ENCODE results near the gene PHACTR4. TPM values are rescaled to one million over a fixed set of nuclear protein-coding genes. Genes with fewer than 3 reads are reported as not detected.

Gene PHACTR4
- total RNA-seq, result 3.9 and 4.9 TPM in 2 replicates

DNA sequence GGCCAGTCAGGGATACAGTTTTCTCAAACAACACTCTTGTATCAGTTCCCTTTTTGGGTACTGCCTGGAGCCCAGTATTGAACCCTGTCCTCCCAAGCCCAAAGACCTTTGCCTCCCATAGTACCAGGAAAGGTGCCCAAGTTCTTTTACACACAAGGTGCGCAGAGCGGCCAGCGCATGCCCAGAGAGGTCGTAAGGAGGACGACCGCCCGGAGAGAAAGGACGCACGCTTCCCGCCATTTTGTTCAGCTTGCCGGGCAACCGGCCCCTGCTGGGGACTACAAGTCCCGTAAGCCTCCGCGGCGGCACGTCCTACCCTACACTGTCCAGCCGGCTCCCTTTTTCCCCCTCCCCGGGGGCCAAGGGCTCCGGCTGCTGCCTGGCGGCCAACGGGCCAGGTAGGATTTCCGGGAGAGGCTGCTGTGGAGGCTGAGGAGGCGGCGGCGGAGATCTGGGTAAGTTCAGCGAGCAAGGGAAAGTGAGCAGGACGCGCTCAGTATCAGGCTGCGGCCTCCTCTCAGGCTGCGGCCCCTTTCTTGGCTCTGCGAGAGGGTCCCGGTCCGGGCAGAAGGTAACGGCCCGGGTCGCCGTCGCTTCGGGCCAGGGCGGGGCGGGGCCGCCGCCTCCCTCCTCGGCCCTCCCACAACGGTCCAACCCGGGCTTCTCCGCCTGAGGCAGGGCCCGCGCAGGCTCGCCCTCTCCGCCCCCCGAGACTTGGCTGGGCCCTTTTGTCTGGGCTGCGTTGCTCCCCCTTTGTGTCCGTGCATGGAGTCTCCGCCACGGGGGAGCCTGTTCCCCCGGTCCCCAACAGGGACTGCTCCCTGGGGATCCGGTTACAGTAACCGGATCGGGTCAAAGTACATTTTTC lies at the start of gene PHACTR4:
TSS of gene PHACTR4 (plus strand) at position 370 of the 868 bp plus-strand sequence. CDS start 37,708 bp downstream, outside the sequence.

DNA sequence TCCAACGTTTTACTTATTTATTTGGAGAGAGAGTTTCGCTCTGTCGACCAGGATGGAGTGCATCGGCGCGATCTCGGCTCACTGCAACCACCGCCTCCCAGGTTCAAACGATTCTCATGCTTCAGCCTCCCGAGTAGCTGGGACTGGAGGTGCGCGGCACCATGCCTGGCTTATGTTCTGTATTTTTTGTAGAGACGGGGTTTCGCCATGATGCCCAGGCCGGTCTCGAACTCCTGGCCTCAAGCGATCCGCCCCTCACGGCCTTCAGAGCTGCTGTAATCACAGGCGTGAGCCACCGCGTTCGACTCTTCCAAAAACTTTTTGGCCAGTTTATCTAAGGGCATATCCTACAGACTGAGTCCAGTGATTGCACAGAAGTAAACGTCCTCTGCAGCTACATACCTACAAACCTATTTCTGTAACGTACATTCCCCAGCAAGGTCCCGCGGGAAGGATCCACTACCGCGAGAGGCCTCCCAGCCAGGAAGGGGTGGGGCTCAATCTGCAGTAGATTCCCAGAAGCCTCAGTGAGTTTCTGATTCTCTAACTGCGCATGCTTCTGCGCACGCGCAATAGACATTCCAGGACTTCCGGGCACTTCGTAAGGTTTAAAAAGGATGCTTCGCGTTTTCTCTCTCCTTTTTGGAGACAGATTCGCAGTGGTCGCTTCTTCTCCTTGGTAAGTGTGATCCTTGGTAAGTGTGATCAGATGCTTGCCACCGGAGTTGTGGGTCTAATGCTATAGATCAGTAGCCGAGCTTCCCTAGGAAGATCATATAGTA lies 136.1 kb downstream of the PHACTR4 start, which contains the start of gene RCC1:
TSS of gene RCC1 (plus strand) at position 638 of the 782 bp plus-strand sequence. CDS start 23,824 bp downstream, outside the sequence.

Other genes with a start within 250 kb of the PHACTR4 start
- gene PTAFR, start 193.1 kb upstream of the PHACTR4 start, total RNA-seq, result under 0.01 TPM in 2 replicates
- gene DNAJC8, start 136.7 kb upstream of the PHACTR4 start, total RNA-seq, result 38.6 and 67.9 TPM in 2 replicates
- gene ATP5IF1, start 133.6 kb upstream of the PHACTR4 start, total RNA-seq, result 170 and 337 TPM in 2 replicates
- 12.6 and 14.2 TPM in 2 replicates for gene SESN2, start 110.2 kb upstream of the PHACTR4 start, total RNA-seq
- 22.1 and 29.9 TPM in 2 replicates for gene MED18, start 40.7 kb upstream of the PHACTR4 start, total RNA-seq
- 24.3 and 36.9 TPM in 2 replicates for gene RCC1, start 136.3 kb downstream of the PHACTR4 start, total RNA-seq
- gene TRNAU1AP, start 183.3 kb downstream of the PHACTR4 start, total RNA-seq, result 23.5 and 24.0 TPM in 2 replicates
- gene RAB42, start 222.5 kb downstream of the PHACTR4 start, total RNA-seq, result 3.6 and 3.8 TPM in 2 replicates